K562 (cell line): Measurements from ENCODE around the gene WNK2. TPM values are rescaled to one million over a fixed set of nuclear protein-coding genes. Genes with fewer than 3 reads are reported as not detected.
A peak's percentile ranks its signal among the peaks of the same experiment; 100 is the strongest.

Experiments used
- CBFA2T3 ChIP-seq: fragments of 450-650 bp; IDR thresholded peaks from 2 replicates; pipeline ENCODE4 v1.6.1; 2017
- GATA2 ChIP-seq: sonication (generic); formaldehyde crosslinking; IDR thresholded peaks from 2 replicates; pipeline ENCODE4 v1.4.0; 2020; ENCODE audit warnings: mild to moderate bottlenecking, missing genetic modification reagents
- SMARCB1 ChIP-seq: IDR thresholded peaks from 2 replicates; pipeline ENCODE4 v1.6.1; 2011; ENCODE audit warnings: improper control_type of control experiment, low read depth; ENCODE audit not compliant: insufficient read length
- SRSF3 ChIP-seq: fragments of 200-400 bp; formaldehyde crosslinking; IDR thresholded peaks from 2 replicates; pipeline ENCODE4 v1.6.1; 2016; ENCODE audit warnings: mild to moderate bottlenecking, low read length, moderate library complexity; ENCODE audit not compliant: insufficient read depth
- STAG1 ChIP-seq: sonication (generic); formaldehyde crosslinking; IDR thresholded peaks from 2 replicates; pipeline ENCODE4 v1.5.0; 2020; ENCODE audit warnings: missing genetic modification reagents, borderline replicate concordance
- ZNF655 ChIP-seq: fragments of 250-450 bp; sonication (Bioruptor Pico); IDR thresholded peaks from 2 replicates; pipeline ENCODE4 v1.5.0; 2021
- ZNF76 ChIP-seq: fragments of 250-450 bp; sonication (Bioruptor Pico); IDR thresholded peaks from 2 replicates; pipeline ENCODE4 v1.4.0; 2020; ENCODE audit warnings: mild to moderate bottlenecking, moderate library complexity, borderline replicate concordance
- polyA plus RNA-seq, 8 experiments: library from polyadenylated mRNA; depleted of rRNA in 4 of 8; stranded (reverse) in 5 of 8; unstranded in 3 of 8; fragments of >200 nt; fragmentation: Nextera tagmentation in 2 of 8; fragmentation: Illumina TruSeq in 1 of 8; extraction: Ambion mirVana in 2 of 8; extraction: Trizol in 1 of 8; gene quantifications; 2 replicates each; pipeline versions ENCODE4 v1.2.1 to v1.2.3, GENCODE V29; 2011 to 2014; ENCODE audit warnings: inconsistent platforms in 1 of 8, missing spikeins in 1 of 8
- total RNA-seq, 7 experiments: library from RNA; depleted of rRNA in 6 of 7; stranded (reverse); fragments of >200 nt in 6 of 7; fragmentation: Illumina TruSeq in 2 of 7; extraction: Trizol in 2 of 7; gene quantifications; 2 replicates each; pipeline versions ENCODE4 v1.2.1 to v1.2.3, GENCODE V29; 2011 to 2021; ENCODE audit warnings: low replicate concordance in 1 of 7

Gene WNK2
- total and polyA plus RNA-seq, 9 of the 15 experiments (the other 6 are each of a cell fraction or from before 2014, with no cell fraction given): 0.36 to 3.3 (median 0.64) TPM; not detected in 2

DNA sequence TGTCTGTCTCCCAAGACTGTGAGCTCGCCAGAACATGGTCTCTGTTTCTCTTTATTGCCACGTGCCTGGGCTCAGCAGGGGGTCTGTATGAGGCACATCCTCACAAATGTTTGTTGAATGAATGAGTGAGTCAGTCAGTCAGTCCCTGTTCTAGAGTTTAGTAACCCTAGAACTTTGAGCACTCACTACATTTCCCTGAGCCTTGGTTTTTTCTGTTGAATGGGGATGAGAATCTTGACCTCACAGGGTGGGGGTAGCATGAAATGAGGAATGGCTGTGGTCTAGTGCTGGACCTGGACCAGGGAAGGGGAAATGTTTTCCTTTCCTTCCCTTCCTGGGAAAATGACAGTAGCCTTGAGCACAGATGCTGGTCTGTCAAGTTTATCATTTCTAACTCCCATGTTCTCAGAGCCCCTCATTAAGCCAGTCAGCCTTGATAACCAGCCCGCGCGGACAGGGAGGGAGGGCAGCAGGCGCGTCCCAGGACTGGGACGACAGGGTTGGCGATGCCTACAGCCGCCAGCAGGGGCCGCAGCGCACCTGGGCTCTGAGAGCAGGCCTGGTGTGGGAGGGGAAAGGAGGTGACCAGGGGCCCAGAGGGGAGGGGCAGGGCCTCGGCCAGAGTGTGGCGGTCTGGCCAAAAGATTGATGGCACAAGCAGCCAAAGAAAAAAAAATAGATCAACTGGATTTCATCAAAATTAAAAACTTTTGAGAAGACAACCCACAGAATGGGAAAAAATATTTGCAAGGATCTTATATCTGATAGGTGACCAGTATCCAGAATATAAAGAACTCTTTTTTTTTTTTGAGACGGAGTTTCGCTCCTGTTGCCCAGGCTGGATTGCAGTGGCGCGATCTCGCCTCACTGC is 24.1 kb upstream of the WNK2 start (continued):
- TF ChIP-seq SRSF3 (no peak), STAG1 (CRISPR knock-in tag) (peak; percentile 84; the same call in 1 of the 2 replicates), ZNF76 (CRISPR knock-in tag) (no peak), CBFA2T3 (no peak), ZNF655 (CRISPR knock-in tag) (no peak), GATA2 (no peak), SMARCB1 (no peak)
